GM18517 (cell line): ENCODE data around the gene KRABD2.
"Not testable (repeated sequence)": the region's sequence is repeated elsewhere in the genome, so short reads cannot be mapped to it uniquely, and the experiment has no call there.

Experiments used
- ATAC-seq: cut with Tn5 transposase; IDR thresholded peaks from one replicate; pipeline ENCODE4 v1.9.1; 2021; ENCODE audit warnings: mild to moderate bottlenecking, moderate library complexity; ENCODE audit not compliant: unreplicated experiment

KRABD2 gene

DNA sequence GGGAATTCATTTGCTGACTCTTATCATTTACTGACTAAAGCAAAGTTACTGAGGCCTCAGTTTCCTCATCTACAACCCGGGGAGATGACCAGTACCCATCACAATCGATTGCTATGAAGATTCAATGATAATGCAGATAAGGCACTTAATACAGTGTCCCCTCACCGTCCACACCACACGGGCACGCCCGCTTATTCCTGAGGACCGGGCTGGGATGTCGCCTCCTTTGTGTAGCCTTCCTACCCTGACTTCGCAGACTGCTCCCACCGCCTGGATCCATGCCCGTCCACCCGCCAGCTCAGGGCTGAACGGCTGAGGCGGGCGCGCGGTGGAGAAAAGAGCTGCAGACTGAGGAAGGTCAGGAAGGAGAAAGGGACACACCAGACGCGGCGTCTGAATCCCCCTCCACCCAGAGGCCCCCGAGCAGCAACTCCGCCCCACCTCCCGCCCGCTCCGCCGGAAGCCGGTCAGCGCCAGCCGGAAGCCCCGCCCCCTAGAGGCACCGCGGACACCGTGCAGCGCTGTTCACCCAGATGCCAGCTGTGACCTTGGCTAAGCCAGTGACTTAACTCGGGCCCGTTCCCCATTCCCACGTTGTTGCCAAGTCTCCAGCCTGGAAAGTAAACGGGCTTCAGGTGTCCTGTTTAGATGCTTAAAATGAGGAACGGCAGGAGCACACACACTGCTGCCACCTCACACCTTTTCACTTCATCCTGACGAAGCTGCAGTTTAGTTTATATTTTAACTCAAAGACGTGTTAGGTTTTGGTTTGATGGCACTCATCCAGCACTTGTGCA, at the start of gene KRABD2:
Gene KRABD2, minus strand, starts transcription at position 434 of the 797 bp plus-strand sequence.
- peak; percentile 79 for ATAC-seq

DNA sequence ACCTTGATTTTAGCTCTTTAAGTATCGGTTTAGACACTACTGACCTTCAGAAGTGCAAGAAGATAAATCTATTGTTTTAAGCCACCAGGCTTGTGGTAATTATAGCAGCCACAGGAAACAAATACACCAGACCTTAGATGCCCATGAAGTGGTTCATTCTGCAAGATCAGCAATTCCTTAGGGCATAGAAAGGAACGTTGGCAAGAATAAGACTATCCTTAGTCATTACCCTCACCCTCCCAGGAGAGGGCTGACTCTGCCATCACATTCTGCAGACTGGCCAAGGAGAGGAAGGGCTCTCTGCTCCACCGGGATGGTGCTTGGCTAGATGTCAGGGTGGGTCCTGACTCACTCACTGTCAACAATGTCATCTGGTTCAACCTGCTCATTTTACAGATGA, 45.1 kb upstream of the KRABD2 start:
- ATAC-seq: no peak

DNA sequence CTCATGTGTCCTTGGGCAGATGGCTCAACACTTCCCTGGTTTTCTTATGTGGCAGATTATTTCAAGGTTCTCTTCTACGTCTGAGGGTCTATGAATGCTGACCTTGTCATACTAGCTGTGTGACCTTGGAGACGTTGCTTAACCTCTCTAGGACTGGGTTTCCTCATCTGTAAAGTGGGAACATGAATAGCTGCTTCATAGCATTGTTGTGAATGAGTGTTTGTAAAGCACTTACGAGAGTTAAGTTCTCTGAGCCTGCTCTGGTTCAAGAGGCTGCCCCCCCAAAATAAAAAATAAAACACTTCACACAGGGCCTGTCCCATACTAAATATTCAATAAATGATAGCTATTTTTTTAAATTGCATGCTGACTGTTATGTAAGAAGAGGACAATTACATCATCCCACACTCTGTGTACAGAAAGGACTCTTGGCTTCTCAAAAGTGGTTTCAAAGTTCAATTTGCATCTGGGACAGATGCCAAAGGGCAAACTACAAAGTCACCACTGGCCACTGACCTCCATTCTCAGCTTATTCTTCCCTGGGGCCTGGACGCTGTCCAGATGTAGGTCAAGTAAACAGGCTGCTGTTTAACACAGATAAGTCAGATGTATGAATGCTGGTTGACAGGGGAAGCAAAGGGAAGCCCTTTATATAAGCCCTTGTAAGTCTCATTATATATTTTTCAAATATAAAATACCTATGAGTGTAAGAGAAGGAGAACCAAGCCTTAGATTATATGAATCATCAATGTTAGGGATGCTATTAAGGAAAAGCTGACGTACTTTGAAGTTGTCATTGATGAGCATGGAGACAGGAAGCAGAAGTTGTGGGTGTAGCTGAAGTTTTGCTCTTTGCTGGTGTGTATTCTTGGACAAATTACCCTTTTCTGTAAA, 43.8 kb upstream of the KRABD2 start:
- no peak for ATAC-seq

DNA sequence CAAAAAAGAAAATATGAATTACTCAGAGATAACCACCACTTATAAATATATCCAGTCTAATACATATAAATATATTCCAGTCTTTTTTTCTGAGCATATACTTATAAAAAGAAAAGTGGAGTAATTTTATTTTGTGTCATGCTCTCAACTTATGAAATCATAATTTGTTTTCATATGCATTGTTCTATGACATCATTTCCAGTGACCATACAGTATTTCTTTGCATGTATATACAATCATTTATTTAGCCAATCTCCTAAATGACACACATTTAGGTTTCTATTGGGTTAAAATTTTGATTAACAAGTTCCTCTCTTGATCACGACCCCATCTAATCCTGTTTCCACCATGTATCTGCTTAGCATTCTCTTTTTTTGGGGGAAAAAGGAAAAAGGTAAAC, 42.8 kb upstream of the KRABD2 start:
- no peak for ATAC-seq

DNA sequence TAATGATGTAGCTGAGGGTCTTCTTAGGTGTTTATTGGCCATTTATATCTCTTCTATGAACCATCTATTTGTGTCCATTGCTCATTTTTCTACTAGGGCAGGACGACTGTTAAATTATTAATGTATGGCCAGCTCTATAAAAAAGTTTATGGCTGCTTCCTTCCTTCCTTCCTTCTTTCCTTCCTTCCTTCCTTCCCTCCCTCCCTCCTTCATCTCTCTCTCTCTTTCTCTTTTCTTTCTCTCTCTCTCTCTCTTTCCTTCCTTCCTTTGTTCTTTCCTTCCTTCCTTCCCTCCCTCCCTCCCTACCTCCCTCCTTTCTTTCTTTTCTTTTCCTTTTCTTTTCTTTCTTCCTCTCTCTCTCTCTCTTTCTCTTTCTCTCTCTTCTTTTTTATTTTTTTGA, 42.0 kb upstream of the KRABD2 start:
- ATAC-seq: no peak

DNA sequence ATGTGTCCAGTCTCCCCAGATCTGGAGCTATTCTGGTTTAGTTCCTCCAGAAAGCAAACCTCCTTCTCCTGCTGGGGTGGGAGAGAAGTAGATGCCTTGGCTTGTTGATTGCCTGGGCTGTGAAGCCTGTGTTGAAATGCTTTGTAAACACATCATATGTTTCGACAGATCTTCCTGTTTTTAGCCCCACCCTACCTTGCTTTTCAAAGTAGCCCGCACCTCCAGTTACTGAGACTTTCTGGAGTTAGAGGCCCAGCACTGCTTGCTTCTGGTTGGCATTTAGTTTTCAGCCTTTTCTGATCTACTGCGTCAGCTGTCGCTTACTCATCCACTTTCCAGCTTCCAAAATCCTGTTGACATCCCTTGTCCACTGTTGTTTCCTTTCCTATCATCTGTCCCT, 41.3 kb upstream of the KRABD2 start:
- ATAC-seq: no peak

DNA sequence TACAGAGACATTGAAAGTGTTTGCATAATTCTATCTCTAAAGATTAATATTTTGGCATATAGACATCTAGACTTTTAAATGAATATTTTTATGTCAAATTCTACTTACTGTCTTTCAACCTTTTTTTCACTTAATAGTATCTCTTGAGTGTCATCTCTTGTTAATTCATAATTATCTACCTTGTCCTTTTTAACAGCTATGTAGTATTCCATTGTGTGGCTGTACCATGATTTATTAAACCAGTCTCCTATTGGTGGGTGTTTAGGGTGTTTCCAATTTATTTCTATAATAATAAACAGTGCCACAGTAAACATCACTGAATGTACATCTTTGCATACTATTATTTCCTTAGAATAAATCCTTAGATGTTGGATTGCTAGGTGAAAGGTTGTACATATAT, 37.4 kb upstream of the KRABD2 start:
- ATAC-seq: no peak

DNA sequence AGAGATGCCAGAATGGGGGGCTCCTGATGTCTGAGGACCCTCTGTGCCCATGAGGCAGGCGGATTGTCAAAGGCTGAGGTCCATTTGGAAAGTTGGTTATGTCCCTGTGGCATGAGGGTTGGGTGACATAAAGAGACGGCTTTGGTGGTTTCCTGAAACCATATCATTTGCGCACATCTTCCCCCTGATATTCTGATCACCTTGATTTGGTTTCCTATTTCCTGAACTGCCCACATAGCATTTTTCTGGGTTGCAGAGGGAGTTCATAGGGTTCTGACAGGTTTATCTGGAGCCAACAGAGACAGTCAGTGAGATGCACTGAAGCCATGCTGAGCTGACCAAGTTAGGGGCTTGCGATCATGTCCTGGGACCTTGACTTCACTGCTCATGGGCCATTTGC, 36.8 kb upstream of the KRABD2 start:
- no peak for ATAC-seq

DNA sequence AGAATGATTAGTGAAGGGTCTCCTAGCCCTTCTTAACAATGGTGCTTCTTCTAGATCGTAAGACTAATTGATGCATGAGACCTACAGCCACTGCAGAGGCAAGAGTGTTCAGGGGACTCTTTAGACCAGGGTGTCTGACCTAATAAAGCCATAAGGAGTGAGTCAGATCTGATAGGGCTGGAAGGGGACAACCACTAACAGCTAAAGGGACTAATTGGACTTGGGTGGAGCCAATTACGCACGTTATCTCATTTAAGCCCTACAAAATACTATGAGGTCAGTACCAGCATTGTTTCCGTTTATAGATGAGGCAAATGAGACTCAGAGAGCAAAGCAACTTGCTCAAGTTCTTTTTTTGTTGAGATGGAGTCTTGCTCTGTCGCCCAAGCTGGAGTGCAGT, 35.6 kb upstream of the KRABD2 start:
- ATAC-seq: no peak

DNA sequence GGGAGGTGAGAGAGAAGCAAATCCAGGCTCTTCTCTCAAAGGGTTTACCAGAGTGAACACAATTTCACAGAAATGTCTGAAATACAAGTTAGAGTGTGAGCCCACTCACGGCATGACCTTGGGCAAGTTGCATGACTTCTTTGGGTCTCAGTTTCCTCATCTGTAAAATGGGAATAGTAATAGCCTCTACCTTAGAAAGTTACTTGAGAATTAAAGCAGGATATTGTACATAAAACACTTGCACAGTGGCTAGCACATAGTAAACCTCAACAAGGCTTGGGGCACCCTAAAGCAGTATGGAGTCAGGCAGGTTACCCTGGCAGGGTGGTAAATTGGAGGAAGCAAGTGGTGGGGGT, 34.4 kb upstream of the KRABD2 start:
- no peak for ATAC-seq

DNA sequence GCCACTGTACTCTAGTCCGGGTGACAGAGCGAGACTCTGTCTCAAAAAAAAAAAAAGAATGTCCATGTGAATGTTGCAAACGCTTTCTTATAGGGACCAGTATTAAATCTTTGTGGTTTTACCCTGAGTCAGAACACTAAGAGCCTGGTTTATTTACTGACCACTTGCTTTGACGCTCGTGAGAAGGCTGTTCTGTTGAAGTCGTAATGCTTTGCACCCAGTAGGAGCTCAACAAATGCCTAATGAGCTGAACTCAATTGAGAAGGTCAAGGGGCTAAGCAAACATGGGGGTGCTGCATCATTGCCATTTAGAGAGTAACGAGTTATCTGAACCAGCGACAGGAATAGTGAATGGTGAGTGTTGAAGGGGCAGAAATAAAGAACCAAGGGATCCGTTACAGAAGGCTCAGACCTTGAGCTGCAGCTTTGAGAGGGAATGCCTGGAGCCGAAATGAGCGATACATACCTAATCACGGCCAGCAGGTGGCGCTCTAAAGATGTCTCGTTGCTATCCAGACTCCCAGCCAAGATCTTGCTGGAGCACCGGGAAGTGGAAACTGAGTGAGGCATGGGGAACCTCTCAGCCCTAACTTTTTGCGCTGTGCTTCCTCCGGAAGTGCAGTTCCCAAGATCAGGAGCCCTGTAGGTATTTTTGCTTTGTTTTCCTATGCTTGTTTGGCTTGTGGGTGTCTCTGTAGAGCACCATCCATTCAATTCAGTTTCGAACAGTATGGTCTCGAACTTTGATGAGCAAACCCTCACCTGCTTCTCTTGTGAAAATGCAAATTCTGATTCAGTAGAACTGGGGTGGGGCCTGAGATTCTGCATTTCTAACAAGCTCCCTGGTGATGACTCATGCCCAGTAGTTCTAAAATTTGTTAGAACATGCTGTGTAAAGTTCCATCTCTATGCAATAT, 33.7 kb upstream of the KRABD2 start:
- ATAC-seq: no peak

DNA sequence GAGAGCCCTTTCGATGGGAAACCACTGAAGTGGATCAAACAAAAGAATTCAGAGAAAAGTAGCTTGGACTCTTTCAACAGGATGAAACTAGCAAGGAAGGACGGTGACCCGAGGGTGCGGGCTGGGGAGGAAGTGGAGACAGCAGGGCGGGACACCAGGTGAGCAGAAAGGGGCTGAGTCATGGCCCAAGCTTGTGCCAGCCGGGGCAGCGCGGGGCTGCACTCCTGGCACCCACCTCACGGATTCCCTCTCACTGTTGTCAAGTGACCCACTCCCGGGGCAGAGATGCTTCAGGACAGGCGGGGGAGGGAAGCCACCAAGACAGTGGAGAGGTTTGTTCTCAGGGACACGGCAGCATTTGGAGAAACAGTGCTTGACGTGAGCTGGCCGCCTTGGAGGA, 31.9 kb upstream of the KRABD2 start:
- ATAC-seq: no peak

DNA sequence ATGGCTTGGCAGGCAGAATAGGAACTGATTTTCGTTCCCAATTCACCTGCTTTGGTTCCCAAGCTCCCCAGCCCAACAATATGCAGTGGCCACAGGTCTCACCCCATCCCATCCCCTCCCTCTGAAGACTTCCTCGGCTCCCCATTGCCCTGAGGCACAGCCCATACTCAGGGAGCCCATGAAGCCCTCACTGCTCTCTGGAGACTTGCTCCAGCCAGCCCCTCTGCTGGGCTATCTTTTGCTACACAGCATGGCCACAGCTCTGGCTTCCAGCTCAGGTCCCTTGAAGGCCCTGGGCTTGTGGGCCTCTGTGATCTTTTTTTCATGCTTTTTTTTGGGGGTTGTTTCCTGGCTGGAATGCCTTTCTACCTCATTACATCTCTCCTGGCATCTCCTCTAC, 29.7 kb upstream of the KRABD2 start:
- ATAC-seq: no peak

DNA sequence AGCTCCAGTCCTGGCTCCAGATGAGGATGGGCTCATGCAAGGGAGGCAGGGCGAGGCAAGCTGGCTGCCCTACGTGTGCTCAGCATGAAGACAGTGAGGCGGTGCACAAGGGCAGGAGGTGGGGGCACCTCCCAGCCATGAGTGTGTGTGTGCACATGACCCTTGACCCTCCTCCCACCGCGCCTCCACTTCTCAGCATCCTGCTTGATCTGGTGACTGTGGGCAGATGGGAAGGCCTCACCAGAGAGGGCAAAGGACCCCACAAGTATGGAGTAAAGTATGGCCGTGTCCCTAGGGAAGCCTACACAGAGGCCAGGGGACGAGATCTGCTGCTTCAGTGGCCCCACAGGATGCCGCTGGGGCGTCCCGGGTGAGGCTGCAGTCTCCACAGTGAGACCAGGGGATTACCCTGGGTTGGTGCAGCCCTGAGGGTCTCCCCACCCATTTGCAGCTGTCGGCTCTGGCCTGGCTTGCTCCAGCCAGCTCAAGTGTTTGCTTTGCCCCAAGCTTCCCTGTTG, 29.1 kb upstream of the KRABD2 start:
- no peak for ATAC-seq

DNA sequence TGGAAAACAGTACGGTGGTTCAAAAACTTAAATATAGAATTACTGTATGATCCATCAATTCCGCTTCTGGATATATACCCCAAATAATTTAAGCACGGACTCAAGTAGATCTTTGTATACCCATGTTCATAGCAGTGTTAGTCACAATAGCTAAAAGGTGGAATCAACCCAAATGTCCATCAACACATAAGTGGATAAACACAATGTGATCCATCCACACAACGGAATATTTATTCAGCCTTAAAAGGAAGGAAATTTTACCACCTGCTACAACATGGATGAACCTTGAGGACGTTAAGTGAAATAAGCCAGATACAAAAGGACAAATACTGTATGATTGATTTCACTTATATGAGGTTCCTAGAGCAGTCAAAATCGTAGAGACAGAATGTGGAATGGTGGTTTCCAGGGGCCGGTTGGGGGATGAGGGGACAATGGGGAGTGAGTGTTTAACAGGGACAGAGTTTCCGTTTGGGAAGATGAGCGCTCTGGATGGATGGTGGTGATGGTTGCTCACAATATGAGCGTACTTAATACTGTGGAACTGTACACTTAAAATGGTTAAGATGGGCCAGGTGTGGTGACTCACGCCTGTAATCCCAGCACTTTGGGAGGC, 26.5 kb upstream of the KRABD2 start:
- no peak for ATAC-seq

DNA sequence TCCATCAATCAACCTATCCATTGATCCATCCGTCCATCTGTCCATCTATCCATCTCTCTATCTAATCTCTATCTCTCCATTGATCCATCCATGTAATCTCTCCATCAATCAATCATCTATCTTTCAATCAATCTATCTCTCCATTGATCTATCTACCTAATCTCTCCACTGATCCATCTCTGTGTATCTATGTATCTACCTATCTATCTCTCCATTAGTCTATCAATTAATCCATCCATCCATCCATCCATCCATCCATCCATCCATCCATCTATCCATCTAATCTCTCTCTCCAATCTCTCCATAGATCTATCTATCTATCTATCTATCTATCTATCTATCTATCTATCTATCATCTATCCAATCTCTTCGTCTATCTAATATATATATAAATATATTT, 24.6 kb upstream of the KRABD2 start:
- ATAC-seq: no peak

DNA sequence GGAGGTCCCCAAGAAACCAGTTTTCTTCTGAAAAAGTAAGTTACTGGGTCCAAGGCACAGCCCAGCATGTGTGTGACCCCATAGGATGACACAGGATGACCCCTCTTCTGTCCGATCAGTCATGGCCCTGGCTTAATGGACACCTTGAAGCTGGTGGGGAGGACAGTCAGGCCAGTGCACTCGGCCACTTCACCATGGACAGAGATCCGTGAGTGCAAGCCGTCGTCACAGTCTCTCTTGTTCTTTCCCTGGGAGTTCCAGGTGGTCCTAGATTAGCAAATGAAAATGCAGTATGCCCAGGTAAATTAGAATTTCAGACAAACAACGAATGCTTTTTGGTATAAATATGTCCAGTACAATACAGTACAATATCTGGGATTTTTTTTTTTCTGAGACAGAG, 22.5 kb upstream of the KRABD2 start:
- no peak for ATAC-seq

DNA sequence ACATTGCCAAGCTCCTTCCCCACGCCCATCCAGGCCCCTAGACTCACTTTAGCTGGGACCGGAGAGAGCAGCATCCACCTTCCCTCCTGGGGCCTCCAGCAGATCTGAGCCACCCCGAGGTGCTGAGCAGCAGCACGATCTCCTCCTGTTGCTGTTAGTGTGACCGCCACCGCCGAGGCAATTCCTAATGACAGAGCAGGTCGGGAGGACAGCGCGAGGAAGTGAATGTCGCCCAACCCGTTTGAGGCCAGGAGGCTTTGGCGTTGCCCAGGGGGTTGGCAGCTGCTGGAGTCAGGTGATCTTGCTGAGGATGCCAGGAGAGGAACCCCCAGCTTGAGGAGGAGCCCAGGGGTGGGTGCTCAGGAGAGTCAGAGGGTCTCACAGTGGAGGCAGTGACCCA, 21.1 kb upstream of the KRABD2 start, which contains the start of gene RNF222:
Gene RNF222, minus strand, starts transcription at position 192 of the 400 bp plus-strand sequence. CDS start 4,366 bp downstream, outside the sequence.
- ATAC-seq: no peak

DNA sequence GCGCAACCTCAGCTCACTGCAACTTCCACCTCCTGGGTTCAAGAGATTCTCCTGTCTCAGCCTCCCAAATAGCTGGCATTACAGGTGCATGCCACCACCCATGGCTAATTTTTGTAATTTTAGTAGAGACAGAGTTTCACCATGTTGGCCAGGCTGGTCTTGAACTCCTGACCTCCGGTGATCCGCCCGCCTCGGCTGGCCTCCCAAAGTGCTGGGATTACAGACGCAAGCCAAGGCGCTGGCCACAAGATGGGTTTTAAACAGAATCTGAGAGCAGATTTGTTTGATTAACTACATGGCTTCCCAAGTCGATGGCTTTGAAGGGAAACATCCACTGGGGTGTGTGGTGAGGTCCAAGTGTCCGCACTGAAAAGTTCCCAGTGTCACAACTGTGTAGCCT, 18.0 kb upstream of the KRABD2 start:
- ATAC-seq: not testable (repeated sequence)

DNA sequence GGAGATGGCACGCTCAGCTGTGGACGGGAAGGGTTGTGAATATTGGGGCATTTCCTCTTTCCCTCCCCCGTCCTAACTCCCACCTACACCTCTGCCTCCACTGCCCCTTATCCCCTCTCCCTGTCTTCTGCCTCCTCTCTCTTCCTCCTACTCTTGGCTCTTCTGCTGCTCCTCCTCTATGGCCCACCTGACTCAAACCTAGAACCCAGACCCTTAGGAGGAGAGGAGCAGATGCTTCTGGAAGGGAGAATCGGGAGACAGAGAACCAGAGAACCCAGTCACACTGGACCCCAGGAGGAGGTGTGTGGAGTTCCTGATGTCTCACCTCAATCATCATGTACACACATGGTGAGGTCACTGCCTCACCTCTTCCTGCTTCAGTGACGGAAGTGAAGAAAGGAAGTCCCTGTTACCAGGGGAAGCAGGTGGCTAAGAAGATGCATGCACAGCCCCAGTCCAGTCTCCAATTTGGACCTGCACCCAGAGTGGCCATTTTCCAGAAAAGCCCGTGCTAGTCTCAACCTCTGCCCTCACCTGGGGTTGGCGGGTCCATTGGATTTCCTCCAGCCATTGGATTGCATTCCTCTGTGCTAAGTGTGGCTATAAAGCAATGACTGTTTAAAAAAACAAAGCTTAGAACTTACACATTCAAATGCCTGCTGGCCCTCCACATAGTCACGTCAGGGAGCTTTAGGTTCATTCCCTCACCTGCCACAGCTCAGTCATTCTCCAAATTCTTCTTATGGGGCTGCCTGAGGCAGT, 17.1 kb upstream of the KRABD2 start:
- ATAC-seq: no peak
